ENCODE measurements around the gene RIOK1.

DNA sequence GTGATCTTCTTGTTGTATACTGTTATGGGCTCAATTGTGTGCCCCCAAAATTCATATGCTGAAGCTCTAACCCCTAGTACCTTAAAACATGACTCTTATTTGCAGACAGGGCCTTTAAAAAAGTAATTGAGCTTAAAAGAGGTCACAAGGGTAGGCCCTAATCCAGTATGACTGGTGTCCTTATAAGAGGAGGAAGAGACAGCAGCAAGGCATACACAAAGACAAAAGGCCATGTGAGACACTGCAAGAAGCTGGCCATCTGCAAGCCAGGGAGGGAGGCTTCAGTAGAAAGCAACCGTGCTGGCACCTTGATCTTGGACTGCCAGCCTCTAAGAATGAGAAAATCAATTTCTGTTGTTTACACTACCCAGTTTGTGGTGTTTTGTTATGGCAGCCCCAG, 8.5 kb upstream of the RIOK1 start:
- TF ChIP-seq, protein P1, sequence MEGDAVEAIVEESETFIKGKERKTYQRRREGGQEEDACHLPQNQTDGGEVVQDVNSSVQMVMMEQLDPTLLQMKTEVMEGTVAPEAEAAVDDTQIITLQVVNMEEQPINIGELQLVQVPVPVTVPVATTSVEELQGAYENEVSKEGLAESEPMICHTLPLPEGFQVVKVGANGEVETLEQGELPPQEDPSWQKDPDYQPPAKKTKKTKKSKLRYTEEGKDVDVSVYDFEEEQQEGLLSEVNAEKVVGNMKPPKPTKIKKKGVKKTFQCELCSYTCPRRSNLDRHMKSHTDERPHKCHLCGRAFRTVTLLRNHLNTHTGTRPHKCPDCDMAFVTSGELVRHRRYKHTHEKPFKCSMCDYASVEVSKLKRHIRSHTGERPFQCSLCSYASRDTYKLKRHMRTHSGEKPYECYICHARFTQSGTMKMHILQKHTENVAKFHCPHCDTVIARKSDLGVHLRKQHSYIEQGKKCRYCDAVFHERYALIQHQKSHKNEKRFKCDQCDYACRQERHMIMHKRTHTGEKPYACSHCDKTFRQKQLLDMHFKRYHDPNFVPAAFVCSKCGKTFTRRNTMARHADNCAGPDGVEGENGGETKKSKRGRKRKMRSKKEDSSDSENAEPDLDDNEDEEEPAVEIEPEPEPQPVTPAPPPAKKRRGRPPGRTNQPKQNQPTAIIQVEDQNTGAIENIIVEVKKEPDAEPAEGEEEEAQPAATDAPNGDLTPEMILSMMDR (IDR thresholded peaks at IDR 0.05), result no peak
- no peak for TF ChIP-seq POLR2A (IDR thresholded peaks at IDR 0.05)
- no peak for TF ChIP-seq EP300 (IDR thresholded peaks at IDR 0.05)
- TF ChIP-seq POLR2AphosphoS5 (IDR thresholded peaks at IDR 0.05), result no peak
